NCI-H2227 treated with DMSO at 0.1 percent for 48 hours (cell line): ENCODE measurements around the gene NOP14.
"Not testable (repeated sequence)": the region's sequence is repeated elsewhere in the genome, so short reads cannot be mapped to it uniquely, and the experiment has no call there.

ENCODE experiments used
- DNase-seq: peaks from one replicate; lab custom pipeline; 2025; lab: John Stamatoyannopoulos, UW

NOP14 gene

GRCh38 chr4:2931512-2932301 is 31.5 kb downstream of the NOP14 start:
- DNase-seq: no peak

GRCh38 chr4:2930758-2931511 is 32.3 kb downstream of the NOP14 start:
- no peak for DNase-seq

GRCh38 chr4:2930135-2930757 is 33.0 kb downstream of the NOP14 start:
- no peak for DNase-seq

GRCh38 chr4:2929469-2929868 is 33.7 kb downstream of the NOP14 start:
- DNase-seq: no peak

GRCh38 chr4:2928242-2929176 is 34.7 kb downstream of the NOP14 start:
- DNase-seq: no peak

GRCh38 chr4:2927696-2928075 is 35.5 kb downstream of the NOP14 start:
- DNase-seq: no peak

- no peak for DNase-seq
Observed at GRCh38 chr4:2927016-2927695, 36.0 kb downstream of the NOP14 start.

- no peak for DNase-seq
Observed at GRCh38 chr4:2925931-2926860, 37.0 kb downstream of the NOP14 start.

- DNase-seq: no peak
Observed at GRCh38 chr4:2925496-2925895, 37.7 kb downstream of the NOP14 start.

- DNase-seq: peak; percentile 4
Observed at GRCh38 chr4:2924765-2925301, 38.4 kb downstream of the NOP14 start.

- no peak for DNase-seq
Observed at GRCh38 chr4:2924286-2924685, 38.9 kb downstream of the NOP14 start.

- DNase-seq: no peak
Observed at GRCh38 chr4:2923668-2924173, 39.5 kb downstream of the NOP14 start.

- DNase-seq: no peak
Observed at GRCh38 chr4:2923141-2923551, 40.1 kb downstream of the NOP14 start.

- not testable (repeated sequence) for DNase-seq
Observed at GRCh38 chr4:2922453-2923101, 40.6 kb downstream of the NOP14 start.

GRCh38 chr4:2918714-2919113 is 44.5 kb downstream of the NOP14 start:
- not testable (repeated sequence) for DNase-seq

- DNase-seq: not testable (repeated sequence)
Observed at GRCh38 chr4:2918300-2918699, 44.9 kb downstream of the NOP14 start.

- DNase-seq: not testable (repeated sequence)
Observed at GRCh38 chr4:2916696-2917095, 46.5 kb downstream of the NOP14 start.

GRCh38 chr4:2915789-2916188 is 47.4 kb downstream of the NOP14 start:
- DNase-seq: no peak
